NCI-H524 (cell line): Measurements from ENCODE around the gene KIAA0825.
"Not testable (repeated sequence)": the region's sequence is repeated elsewhere in the genome, so short reads cannot be mapped to it uniquely, and the experiment has no call there.

Experiments used
- DNase-seq, 2 experiments: peaks; one replicate each; lab custom pipeline; 2025; lab: John Stamatoyannopoulos, UW

The KIAA0825 gene

DNA sequence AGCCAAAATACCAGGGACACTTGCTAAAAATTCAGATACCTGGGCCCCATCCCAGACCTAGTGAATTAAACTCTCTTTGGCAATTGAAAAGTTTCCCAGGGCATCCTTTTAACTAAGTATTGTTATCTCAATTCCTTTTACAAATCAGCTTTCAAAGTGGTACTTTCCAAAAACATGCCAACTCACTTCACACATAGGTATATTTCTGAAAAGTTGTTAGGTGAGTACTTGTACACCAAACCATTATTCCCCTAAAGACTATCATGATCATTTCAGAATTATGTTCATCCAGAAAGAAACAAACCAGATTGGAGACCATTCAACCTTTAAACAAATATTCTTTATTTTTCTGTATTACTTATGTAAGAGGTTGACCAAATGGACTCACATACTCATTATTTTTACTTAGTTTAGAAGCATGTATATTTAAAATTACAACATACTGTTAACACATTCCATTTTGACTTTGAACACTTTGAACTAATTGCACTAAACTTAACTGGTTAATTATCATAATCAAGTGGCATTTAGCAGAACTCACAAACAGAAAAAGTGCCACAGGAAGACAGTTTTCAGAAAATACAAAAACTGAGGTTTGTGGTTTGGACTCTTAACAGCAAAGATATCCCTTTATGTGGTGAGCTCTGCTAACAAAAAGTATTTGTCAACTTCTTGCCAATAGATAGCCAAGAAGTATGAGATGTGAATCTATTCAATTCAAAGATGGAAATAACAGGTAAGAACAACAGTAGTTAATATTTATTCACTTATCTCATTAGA lies 40.7 kb downstream of the KIAA0825 start:
- DNase-seq = no peak

DNA sequence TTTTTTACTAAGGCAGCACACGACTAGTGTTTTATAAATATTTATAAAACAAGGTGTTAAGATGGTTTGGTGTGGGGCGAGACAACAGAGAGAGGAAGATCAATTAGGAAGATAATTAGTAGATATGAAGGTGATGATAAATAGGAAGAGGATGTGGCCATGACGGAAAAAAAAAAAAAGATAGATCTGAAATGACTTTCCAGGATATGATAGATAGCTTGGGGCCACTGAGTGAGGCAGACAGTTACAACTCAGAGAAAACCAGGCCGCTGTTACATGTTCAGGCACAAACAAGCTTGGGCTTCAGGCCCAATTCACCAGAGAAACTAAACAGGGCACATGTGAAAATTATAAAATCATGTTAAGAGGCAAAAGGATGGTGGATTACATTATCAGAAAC lies 43.2 kb downstream of the KIAA0825 start:
- DNase-seq = no peak

DNA sequence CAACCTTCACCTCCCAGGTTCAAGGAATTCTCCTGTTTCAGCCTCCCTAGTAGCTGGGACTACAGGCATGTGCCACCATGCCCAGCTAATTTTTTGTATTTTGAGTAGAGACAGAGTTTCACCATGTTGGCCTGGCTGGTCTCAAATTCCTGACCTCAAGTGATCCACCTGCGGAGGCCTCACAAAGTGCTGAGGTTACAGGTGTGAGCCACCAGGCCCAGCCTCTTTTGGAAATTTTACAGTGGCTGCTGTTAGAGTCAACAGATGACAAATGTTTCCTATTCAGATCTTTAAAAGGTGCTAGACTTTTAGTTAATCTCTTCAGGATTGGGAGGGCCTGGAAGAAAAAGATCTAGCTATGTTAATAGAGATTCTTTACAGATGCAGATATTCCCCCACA lies 45.1 kb downstream of the KIAA0825 start:
- not testable (repeated sequence) for DNase-seq

DNA sequence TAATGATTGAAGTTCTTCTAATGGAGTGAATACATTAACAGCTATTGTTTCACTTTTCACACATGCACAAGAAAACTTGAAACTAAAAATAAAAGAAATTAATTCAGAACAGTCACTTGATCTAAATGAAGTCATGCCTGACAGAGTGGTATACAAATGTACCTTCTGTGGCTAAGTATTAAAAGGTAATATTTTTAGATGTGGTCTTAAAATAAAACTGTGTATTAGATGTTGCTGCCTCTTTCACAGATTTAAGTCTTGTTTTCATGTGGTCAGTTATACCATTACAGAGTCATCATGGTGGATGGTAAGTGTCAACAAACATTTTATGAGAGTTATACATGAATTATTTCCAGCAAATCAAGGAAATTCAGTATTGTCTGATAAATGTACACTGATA lies 47.0 kb downstream of the KIAA0825 start:
- DNase-seq = no peak

DNA sequence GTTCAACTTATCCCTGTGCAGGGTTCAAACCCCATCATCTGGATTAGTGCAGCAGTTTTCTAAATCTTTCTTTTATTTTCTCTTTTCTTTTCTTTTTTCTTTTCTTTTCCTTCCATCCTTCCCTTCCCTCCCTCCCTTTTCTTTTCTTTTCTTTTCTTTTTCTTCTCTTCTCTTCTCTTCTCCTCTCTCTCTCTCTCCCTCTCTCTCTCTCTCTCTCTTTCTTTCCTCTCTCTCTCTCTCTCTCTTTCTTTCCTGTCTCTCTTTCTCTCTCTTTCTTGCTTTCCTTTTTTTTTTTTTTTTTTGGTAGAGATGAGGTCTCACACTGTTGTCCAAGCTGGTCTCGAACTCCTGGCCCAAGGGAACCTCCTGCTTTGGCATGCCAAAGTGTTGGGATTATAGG lies 53.6 kb downstream of the KIAA0825 start:
- no peak for DNase-seq

DNA sequence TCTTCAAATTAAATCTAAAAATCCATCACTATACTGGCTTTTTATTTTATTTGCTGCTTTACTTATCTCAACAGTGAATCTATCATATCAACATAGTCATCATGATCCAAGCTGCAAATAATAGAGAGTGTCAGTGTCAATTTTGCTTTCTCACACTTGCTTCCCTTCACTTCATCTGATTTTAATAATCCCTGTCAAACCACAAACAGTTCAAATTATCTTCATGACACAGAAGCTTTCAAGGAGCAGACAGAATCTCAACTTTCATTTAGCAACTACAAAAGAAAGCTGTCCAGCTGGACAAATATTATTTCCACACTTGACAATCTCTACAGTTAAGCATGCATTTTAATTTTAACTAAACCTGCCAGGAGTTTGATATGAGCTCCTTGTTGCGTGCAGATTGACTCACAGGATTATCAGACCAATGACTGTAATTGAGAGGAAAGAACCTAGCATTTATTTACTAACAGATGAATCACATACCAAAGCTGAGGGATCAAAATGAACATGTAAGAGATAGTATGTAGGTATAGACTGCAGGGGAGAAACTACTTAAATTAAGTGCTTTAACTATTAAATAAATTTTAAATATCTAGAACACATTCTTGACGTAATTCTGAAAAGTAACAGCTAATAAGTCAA lies 56.0 kb downstream of the KIAA0825 start:
- DNase-seq = peak; percentile 3 to 80

DNA sequence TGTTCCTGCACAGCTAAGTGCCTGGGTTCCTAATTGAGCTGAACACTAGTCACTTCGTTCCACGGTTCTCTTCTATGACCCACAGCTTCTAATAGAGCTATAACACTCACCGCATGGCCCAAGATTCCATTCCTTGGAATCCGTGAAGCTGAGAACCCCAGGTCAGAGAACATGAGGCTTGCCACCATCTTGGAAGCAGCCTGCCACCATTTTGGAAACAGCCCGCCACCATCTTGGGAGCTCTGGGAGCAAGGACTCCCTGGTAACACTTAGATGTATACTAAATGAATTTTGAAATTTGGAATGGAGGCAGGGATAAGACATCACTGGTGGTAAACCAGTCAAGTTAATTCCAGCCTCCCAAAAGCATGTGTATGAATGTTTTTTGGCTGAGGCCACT lies 60.4 kb downstream of the KIAA0825 start:
- DNase-seq = no peak

DNA sequence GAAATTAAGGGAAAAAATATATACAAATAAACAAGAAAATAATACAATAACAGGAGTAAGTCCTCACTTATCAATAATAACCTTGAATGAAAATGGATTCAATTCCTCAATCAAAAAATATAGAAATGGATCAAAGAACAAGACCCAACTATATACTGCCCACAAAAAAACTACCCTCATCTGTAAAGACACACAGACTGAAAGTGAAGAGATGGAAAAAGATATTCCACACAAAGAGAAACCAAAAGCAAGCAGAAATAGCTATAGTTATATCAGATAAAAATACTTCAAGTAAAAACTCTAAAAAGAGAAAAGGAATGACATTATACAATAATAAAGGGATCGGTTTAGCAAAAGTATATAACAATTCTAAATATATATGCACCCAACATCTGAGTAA lies 66.5 kb downstream of the KIAA0825 start:
- DNase-seq = no peak

DNA sequence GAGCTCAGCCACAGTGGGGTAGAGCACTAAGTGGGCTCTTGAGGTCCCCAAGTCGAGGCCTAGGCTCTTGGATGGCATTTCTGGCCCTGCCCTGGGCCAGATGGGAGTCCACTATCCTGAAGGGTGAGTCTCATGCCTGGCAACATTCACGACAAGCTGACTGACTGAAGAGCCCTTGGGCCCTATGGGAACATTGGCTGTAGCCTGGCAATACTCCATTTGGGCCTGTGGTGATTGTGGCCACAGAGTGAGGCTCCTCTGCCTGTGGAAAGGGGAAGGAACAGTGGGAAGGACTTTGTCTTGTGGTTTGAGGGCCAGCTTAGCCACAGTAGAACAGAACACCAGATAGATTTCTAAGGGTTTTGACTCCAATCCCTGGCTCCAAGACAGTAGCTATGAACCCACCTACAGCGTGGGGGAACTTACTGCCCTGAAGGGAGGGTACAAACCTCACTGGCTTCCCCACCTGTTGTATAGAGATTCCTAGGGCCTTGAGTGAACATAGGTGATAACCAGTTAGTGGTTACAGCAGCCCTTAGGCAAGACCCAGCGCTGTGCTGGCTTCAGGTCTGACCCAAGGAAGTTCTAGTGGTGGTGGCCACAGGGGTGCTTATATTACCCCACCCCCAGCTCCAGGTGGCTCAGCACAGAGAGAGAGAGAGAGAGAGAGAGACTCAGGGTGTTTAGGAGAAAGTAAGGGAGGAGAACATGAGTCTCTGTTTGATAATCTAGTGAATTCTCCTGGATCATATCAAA lies 72.4 kb downstream of the KIAA0825 start:
- DNase-seq = no peak

DNA sequence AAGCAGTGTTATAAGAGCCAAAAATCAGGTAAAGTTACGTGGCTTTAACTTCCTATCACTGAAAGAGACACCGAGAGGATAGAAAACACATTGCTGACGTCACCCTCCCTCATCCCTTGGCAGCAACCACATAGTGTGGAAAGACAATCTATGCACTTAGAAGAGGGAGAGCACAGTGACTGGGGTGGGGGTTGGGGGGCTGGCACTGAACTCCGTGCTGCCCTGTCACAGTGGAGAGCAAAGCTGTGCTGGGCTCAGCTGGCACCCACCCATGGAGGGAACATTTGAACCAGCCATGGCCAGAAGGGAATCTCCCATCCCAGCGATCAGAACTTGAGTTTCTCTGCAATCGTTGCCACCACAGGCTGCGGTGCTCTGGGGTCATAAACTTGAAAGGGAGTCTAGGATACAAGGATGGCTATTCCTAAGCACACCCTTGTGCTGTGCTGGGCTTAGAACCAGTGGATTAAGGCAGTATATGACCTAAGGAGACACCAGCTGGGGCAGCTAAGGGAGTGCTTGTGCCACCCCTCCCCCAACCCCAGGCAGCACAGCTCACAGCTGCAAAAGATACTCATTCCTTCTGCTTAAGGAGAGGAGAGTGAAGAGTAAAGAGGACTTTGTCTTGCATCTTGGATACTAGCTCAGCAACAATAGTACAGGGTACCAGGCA lies 73.4 kb downstream of the KIAA0825 start:
- peak in 1 of 2 experiments; percentile 30 for DNase-seq

DNA sequence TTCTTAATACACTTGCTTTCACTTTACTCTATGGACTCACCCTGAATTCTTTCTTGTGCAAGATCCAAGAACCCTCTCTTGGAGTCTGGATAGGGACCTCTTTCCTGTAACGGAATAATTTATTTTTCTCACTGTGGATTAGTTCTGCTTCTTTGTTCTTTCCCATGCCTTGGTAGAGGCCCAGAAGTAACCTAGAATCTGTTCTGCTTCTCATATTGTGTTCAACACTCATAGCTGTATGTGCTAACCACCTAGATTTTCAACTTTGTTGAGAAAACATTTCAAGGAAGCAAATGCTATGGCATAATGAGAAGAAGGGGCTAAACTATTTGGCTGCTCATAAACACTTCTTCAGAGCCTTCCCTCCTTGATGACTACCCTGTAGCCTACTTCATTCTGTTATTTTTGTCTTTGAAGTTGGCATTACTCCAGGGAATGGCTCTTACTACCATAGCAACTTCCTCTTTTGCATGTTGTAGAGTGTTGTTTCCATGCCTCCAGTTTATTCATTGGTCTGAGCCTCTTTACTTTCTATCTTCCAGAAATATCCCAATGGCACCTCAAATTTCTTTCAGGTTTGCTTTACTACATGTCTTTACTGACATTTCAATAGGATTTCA lies 74.3 kb downstream of the KIAA0825 start:
- no peak for DNase-seq

DNA sequence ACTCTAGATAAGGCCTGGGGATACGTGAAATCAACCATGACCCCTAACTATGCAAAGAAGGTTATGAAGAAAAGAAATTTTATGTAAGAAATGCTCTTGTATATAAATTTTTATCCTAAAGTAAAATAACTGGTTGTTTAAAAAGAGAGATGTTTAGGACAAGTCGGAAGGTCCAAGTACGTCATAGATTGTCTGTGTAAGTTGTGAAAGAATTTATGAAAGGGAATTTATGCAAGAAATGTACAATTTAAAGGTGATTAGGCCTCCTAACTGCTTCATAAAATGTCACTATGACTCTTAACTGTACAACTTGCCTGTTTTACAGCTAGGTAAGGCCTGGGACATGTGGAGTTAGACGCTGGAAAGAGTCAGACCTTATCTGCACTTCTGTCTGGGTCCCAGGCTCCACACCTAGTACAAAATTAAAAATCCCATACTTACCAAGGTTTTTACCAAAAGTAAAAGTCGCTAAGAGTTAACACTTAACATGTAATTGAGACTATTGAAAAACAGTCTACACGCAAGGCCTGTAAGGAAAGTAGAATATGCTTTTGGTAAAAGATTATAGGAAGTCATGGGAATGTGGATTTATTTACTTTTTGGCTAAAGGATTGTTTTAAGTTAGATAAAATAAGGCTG lies 77.4 kb downstream of the KIAA0825 start:
- DNase-seq = no peak

DNA sequence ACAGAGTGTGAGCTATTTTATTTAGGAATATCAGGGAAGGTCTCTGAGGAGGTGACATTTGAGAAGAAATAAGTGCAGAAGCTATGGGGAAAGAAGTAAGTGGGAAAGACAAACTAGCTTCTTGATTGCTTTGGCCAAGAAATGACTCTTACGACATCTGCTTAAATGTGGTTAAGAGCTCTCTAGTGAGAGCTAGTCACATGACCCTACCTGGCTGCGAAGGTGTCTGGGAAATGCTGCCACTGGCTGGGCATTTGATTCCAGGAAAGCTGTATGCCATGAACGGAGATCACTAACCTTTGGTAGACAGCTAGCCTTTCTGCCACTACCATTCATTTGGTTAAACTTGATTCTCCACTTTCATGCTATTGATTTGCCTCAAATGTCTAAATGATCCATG lies 80.1 kb downstream of the KIAA0825 start:
- no peak for DNase-seq

DNA sequence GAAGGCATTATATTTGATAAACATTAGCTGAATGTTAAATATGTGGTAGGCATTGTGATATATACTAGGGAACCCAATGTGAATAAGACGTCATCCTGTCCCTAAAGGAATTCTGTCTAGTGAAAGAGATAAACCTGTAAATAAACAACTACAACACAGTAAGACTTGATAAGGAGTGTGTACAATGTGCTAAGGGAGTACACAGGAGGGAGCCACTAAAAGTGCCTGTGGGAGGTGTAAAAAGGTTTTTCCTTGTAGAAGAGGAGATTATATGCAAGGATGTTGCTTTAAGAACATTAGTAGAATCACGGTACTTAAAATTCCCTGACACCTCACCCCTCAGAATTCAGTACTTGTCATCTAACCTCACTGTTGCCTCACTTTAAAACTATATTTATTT lies 91.7 kb downstream of the KIAA0825 start:
- DNase-seq = no peak

DNA sequence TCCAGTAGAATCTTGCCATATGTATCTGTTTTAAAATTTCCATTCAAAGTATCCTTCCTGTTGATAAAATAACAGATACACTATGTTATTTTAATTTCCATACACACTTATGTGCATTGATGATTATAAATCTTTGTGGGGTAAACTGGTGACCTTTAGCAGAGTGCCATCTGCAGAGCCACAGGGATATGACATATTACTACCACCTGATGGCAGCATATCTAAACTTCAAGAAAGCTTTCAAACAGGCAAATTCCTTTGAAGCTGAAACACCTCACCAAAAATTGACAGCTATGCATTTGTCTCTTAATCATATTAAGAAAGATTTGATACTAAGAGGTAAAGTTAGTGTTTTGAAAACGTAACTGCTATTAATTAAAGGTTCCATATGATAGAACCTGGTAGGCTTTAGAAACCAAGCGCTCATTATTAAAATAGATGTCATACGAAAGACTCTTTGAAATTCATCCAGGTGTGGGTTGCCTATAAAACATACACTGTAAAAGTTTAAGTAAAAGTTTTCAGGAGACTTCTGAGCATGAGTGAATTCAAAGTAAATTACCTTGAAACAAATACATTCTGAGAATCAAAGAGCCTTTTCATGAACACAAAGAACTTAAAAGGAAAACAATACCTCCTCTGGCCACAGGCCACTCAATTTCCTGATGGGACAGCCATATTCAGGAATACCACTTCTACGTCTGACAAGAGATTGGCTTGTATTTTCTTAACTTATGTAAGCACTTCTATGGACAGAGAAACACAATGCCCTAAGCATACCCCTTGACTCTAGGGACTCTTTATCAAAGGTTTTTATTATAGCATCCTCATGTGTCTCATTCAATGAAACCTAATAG lies 93.3 kb downstream of the KIAA0825 start:
- DNase-seq = peak; percentile 10 to 54

DNA sequence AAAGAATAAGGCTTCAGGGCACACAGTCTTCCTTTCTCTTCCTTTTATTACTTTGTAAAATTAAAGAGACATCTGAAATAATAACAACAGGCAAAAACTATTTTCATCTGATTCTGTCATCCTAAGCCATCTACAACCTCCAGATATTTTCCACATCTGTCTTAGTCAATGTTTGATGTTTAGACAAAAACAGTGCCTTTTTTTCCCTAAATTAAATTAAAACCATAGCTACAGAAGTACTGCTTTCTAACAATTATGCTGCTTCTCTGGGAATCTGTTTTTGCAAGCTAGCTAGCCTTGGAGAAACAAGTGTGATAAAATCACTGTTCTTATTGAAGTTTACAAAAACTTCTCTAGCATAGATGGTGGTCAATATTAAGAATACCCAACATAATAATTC lies 95.4 kb downstream of the KIAA0825 start:
- DNase-seq = no peak

DNA sequence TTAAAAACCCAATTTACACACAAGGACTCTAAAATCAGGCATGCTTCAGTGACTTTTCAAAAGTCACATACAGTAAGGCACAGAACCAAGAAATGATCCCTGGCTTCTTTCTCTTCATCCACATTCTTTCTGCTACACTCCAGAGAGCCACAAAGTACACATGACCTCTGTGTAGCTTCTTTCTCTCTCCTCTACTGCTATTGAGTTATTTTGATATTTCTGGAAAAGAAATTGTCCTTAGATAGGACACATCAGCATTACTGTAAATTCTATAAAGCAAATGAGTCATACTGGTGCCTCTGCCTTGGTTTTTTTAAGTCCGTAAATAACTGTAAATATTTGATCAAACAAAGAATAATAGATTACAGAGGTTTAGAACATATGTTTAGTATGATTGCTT lies 96.3 kb downstream of the KIAA0825 start:
- DNase-seq = no peak

DNA sequence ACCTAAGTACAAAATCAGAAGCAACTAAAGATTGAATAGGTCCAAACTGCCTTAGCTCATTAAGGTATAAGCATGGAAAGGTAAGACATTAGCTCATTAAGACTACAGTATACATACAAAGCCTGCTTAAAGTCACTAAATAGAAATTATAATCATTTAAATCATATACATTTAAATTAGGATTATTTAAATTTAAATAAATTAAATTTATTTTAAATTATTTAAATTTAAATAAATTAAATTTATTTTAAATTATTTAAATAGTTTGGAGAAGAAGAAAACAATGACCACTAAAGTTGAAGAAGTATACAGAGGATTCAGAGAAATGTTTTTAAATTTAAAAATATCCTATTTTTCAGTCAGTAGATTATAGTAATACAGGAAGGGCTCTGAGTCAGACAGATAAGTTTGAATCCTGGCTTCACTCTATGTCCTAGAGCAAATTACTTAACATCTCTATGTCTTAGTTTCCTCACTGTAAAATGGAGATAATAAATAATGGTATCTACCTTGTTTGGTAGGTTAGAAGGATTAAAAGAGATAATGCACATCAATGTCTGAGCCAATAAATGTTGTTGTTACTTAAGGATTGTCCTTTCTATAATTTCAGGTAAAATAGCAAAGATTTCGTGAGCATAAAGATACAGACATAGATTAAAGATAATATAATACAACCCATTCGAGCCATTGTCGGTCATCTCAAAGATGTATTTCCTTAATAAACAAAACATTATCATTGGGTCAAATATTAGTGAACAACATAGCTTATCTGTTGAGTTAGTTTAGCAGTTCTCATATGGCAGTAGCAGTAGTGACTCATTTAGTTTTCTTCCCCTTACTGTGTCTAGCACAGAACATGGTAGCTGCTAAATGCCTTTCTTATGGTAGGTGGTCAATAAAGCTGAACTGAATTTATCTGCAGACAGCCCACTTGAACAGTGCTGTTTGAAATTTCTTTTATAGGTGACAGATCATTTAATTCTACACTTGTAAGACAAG lies 100.6 kb downstream of the KIAA0825 start:
- DNase-seq = no peak

DNA sequence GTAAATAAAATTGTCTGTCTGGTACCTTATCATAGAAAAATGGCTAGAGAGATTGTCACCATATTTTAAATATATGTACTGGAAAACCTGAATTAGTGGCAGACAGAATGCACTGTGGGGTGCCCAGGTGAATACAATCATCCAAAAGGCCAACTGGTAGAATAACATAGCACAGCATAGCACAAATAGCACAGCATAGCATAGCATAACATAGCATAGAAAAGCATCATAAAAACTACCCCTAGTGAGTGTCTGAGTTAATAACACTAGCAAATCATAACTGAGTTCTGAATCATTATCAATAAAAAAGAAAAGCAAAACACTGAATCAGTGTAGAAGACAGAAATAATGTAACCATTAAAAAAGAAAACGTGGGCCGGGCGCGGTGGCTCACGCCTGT lies 102.3 kb downstream of the KIAA0825 start:
- no peak for DNase-seq
